NCI-H1417 treated with DMSO at 0.1 percent for 48 hours (cell line): ENCODE data around the gene ICA1.
"Not testable (repeated sequence)": the region's sequence is repeated elsewhere in the genome, so short reads cannot be mapped to it uniquely, and the experiment has no call there.

Experiments
- DNase-seq: peaks from one replicate; lab custom pipeline; 2025; lab: John Stamatoyannopoulos, UW

The ICA1 gene

DNA sequence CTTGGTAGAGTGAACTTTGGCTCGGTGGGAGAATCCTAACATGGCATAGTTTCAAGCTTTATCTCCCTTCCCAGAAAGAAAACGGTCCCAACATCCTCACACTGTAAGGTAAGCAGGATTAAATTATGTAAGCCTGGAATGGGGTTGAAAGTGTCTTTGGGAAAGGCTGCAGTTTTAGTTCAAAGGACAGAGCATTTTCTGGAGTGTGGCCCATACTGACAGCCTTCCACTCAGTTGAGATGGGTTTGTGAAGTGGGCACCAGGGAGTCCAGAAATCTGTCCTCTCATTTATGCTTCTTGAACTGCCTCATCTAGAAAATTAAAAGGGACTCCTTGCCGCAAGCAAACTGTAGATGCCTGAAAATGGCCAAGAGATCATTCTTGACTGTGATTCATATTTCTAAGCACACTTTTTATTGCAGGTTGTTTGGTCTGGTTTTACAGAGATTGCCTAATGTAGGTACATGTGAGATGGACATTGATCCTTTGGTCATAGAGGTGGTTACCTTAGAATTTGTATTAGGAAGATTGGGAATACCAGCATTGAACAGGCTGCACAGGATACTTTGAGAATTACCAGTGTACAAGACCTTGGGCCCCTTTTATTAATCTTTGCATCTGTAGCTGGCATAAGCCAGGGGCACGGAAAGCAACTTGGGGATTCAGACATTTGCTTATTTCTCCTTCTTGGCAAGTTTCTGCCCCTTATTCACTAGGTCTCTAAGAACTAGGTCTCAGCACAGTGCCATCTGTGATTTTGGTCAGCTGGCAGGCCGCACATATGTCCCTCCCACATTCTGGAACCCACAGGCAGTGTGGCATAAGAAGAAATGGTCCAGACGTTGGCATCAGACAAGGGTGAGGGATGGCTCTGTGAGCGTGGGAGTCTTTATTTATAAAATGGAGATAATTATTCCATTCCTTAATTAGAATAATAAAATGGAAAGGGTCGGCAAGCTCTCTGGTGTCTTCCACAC, 167.5 kb downstream of the ICA1 start:
- no peak for DNase-seq

DNA sequence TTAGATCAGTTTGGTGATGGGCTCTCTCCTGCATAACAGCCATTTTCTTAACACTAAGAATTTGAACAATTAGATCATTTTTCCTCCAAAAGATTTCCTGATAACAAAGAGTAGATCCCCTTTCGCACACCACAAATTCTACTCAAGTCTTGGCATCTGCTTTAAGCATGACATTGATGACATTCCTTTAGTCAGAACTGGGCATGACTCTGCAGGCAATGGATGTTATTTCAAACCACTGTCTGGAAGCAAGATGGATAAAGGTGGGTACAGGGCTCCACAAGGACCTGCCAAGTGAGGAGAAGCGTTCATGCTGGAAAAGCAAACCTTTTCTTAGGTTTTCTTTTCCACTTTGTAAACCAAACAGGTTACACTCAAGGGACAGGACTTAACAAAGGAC, 169.8 kb downstream of the ICA1 start:
- DNase-seq, result no peak

DNA sequence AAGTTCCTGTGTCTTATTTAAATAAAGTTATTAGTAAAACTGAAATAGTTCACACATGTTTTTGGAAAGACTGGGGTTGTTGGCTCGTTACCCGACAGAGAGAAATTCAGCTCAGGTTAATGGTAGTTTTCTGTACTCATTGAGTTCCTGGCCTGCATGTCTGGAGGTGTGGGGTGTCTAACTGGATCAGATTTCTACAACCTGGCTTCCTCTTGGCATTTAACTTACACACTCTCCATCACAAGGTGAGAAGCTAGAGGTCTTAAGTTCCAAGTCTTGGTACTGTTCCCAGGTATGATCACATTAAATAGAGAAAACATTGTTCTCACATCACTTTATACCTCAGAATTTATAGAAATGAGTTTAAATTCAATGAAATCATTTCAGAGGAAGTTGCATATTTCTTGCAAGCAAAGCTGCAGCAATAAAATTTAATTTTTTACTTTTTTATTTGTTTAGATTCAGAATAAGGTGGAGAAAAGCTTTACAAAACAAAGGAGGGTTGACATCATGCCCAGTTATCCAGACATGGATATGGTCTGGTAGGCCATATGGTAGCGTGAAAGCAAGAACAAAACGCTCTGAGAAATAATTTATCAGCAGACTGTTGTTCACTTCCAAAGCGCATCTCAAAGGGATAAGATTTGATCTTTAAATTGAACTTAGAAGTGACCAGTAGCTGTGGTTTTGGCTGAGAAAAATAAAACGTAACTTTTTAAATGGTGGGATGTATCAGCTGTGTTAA, 172.8 kb downstream of the ICA1 start:
- no peak for DNase-seq

DNA sequence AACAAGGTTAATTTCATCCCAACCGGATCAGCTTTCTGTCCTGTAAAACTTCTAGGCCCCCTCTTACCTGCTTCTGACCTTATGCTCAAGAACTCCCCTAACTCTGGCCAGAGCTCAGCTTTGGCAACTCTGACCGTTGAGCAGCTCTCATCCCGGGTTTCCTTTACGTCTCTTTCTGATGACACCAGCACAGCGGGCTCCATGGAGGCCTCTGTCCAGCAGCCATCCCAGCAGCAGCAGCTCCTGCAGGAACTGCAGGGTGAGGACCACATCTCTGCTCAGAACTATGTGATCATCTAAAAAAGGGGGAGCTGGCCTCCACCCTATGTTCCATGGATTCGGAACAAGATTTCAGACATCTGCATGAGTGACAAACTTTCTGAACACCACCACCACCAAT, 175.7 kb downstream of the ICA1 start:
- no peak for DNase-seq

DNA sequence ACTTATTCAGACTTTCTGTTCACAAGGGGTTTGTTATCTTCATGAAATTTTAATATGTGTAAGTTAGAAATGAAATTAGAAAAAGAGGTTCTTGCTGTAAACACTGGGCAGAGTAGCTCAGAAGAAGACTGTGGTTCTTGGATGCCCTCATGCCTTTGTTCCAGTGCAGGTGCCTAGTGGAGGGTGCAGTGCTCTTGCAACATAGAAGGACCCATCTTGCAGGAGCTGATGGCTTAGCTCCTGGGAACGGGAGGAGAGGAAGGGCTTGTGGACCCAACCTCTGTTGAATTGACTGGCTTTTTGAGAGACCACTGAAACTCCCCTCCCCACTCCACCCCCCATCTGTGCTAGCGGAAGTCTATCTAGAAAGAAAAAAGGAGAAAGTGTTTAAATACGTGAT, 176.5 kb downstream of the ICA1 start:
- DNase-seq, result no peak

DNA sequence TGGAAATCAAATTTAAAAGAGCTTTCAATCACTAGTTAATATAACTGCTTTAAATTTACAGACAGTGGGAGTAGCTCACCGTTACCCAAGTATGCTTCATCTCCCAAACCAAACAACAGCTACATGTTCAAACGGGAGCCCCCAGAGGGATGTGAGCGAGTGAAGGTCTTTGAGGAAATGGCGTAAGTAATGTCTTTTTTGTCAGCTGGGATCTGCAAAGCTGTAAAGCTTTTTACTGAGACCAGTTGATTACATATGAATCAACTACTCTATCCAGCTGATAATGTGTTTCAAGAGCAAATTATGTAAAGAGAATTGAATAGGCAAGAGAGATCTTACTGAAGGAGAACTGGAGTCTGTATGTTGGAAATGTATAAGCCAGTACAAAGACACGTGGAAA, 177.1 kb downstream of the ICA1 start:
- no peak for DNase-seq

DNA sequence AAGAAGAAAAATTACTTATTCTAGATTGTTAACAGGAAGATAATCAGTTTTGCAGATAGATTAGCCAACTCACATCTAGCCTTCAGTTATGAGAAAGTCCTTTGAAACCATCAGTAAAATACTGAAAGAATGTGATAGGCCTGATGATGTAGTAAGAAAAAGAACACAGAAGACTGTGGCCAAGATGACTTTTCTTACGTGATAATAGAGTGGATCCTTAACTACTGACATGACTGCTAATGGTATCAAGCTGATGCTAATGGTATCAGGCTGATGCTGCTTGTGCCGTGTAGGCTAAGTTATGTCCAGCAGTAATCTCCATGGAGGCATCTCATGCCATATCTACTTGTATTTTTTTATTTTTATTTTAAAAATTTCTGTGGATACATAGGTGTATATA, 179.2 kb downstream of the ICA1 start:
- DNase-seq, result no peak

DNA sequence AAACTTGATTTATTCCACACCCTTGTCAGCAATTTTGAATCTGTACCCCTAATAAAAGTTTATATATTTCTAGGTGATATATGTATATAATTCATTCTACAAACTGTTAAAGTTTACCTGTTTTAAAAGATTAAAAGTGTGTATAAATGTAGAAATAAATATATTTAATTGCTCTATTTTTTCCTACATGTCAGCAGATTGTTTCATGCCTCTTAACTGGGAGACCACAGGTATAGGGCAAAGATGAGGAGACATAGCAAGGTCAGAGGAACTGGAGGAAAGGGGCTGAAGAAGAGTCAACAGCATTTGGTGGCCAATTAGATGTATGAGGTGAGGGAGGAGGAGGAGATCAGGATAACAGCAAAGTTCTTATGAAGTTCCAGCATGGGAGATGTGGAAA, 183.5 kb downstream of the ICA1 start:
- no peak for DNase-seq

DNA sequence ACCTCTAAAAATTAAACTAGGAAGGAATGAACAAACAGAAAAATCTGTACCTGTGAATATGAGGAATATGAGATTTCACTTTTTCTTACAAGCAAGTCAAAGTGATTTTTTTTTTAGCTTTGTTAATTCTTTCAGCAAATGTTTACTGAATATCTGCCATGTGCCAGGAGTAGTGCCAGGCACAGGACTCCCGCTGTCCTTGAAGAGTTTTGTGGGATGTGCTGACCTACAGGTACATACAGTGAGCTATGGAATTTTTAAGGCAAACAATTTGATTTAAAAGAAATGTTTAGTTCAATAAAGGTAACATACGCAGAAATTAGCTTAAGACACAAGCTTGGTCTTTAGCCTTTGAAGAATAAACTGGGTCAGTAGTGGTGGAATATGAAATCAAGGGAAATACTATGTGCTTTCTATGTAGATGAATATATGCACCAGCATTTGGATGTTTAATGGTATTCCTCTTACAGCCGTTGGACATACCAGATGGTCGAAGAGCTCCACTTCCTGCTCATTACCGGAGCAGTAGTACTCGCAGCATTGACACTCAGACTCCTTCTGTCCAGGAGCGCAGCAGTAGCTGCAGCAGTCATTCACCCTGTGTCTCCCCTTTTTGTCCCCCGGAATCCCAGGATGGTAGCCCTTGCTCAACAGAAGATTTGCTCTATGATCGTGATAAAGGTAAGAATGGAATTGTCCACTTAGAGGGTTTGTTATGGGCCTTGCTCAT, 191.4 kb downstream of the ICA1 start:
- DNase-seq, result no peak

DNA sequence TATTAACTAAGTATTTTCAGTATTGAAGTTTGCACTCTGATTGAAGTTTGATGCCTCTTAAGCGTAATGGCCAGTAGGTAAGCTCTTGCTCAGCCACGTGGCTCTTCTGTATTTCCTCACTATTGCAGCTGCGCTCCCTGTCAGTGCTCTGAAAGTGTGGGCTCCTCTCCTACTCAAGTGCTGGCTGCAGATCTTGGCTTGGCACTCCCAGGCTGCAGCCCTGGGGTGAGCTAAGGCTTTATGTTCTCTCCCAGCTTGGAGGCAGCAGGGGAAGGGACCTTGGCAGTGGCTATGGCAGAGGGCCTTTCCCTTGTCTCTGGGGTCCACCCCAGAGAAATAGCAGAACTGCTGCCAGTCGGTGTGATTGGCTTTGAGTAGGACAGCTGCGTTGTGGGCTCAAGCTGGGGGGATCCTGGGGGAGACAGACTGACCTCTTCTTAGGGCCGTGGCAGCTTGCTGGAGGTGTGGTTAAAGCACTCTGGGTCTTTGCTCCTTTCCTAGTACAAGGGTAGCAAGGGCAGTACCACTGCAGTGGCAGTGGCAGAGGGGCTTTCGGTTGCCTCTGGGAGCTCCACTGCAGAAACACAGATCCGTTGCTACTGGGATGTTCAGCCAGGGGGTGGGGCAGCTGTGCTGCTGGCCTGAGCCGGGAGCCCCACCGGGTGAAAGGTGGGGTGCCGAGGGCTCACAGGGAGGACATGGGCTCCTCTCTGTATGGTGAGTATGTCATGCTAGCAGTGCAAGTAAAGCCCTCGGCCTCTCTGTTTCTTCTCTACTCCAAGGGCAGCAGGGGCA, 192.9 kb downstream of the ICA1 start:
- DNase-seq, result no peak

DNA sequence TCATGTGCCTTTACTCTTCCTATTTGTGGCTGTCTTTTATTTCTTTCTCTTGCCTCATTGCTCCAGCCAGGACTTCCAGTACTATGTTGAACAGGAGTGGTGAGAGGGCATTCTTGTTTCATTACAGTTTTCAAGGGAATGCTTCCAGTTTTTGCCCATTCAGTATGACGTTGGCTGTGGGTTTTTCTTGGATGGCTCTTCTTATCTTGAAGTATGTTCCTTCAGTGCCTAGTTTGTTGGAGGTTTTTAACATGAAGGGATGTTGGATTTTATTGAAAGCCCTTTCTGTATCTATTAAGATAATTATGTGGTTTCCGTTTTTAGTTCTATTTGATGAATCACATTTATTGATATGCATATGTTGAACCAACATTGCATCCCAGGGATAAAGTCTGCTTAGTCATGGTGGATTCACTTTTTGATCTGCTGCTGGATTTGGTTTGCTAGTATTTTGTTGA, 196.6 kb downstream of the ICA1 start:
- DNase-seq, result no peak

DNA sequence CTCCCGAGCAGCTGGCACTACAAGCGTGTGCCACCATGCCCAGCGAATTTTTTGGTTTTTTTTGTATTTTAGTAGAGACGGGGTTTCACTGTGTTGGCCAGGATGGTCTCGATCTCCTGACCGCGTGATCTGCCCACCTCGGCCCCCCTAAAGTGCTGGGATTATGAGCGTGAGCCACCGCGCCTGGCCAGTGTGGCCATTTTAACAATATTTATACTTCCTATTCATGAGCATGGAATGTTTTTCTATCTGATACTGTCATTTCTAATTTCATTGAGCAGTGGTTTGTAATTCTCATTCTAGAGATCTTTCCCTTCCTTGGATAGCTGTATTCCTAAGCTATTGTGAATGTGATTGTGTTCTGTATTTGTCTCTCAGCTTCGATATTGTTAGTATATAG, 197.1 kb downstream of the ICA1 start:
- no peak for DNase-seq

DNA sequence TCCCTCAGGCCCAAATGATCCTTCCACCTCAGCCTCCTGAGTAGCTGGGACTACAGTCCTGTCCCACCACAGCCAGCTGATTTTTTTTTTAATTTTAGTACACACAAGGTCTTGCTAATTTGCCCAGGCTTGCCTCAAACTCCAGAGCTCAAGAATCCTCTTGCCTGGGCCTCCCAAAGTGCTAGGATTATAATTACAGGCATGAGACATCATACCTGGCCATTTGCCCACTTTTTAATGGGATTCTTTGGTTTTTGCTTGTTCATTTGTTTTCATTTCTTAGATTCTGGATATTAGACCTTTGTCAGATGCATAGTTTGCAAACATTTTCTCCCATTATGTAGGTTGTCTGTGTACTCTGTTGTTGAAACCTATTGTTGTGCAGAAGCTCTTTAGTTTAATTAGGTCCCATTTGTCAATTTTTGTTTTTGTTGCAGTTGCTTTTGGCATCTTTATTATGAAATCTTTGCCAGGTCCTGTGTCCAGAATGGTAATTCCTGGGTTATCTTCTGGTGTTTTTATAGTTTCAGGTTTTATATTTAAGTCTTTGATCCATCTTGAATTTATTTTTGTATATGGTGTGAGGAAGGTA, 198.2 kb downstream of the ICA1 start:
- no peak for DNase-seq

DNA sequence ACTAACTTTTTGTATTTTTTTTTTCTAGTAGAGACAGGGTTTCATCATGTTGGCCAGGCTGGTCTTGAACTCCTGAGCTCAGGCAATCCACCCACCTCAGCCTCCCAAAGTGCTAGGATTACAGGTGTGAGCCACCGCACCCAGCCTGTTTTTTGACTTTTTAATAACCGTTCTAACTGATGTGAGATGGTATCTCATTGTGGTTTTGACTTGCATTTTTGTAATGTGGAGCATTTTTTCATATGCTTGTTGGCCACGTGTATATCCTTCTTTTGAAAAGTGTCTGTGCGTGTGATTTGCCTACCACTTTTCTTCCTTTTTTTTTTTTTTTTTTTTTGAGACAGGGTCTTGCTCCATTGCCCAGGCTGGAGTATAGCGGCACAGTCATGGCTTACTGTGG, 198.7 kb downstream of the ICA1 start:
- not testable (repeated sequence) for DNase-seq
